Gastrocnemius medialis (tissue), 4 donors: ENCODE data around the gene LINC00237. TPM values are rescaled to one million over a fixed set of nuclear protein-coding genes. Genes with fewer than 3 reads are reported as not detected.

Source experiments
- ATAC-seq, 2 donors: fragments of 150-250 bp; one replicate each; pipeline ENCODE4 v1.9.1; 2016
- DNase-seq, 2 donors: peaks; one replicate each; pipeline ENCODE4 v3.0.0-alpha.2; 2019
- H3K27ac ChIP-seq, 4 donors: fragments of 200-600 bp; sonication (generic); 1 replicate in 1 of 4; 2 replicates in 3 of 4; pipeline ENCODE4 v1.5.1; 2016 to 2018; ENCODE audit warnings: mild to moderate bottlenecking in 2 of 4, moderate library complexity in 1 of 4
- H3K27me3 ChIP-seq, 3 donors: fragments of 200-600 bp; sonication (generic) in 2 of 3; 1 replicate in 1 of 3; 2 replicates in 2 of 3; pipeline versions ENCODE4 v1.5.1 to v1.6.0; 2016 to 2019; ENCODE audit warnings: mild to moderate bottlenecking in 1 of 3, moderate library complexity in 1 of 3
- H3K36me3 ChIP-seq, 2 donors: fragments of 200-600 bp; sonication (generic) in 1 of 2; one replicate each; pipeline ENCODE4 v1.5.1; 2017 to 2018
- H3K4me1 ChIP-seq, 2 donors: fragments of 200-600 bp; sonication (generic) in 1 of 2; one replicate each; pipeline ENCODE4 v1.5.1; 2016 to 2017; ENCODE audit warnings: mild to moderate bottlenecking in 2 of 2
- H3K4me3 ChIP-seq, 4 donors: fragments of 200-600 bp; sonication (generic) in 3 of 4; 1 replicate in 1 of 4; 2 replicates in 3 of 4; pipeline ENCODE4 v1.5.1; 2016 to 2019; ENCODE audit warnings: mild to moderate bottlenecking in 2 of 4
- H3K9me3 ChIP-seq, 3 donors: fragments of 200-600 bp; sonication (generic) in 2 of 3; 1 replicate in 1 of 3; 2 replicates in 2 of 3; pipeline ENCODE4 v1.5.1; 2016 to 2019
- CTCF ChIP-seq, 5 experiments: fragments of 450-650 bp in 3 of 5; fragments of 200-600 bp in 2 of 5; sonication (generic) in 2 of 5; IDR thresholded peaks in 4 of 5; conservative IDR thresholded peaks in 1 of 5; 1 replicate in 4 of 5; 2 replicates in 1 of 5; pipeline ENCODE4 v1.5.1; 2016 to 2019; ENCODE audit warnings: antibody characterized with exemption in 5 of 5, mild to moderate bottlenecking in 3 of 5, moderate library complexity in 3 of 5
- POLR2A ChIP-seq, 2 donors: fragments of 450-650 bp; IDR thresholded peaks; one replicate each; pipeline ENCODE4 v1.6.1; 2017; ENCODE audit warnings: antibody characterized with exemption in 2 of 2, mild to moderate bottlenecking in 2 of 2, moderate library complexity in 2 of 2
- in situ Hi-C, 4 donors: fragments of 200-750 bp; cut with MboI; loops; one replicate each; pipeline versions ENCODE4 v1.15.0 to v1.8.0; 2017; ENCODE audit warnings: low sequenced_read_pairs in 4 of 4
- intact Hi-C: fragments of 100-400 bp; cut with DNase I; formaldehyde crosslinking; loops from one replicate; pipeline ENCODE4 v1.15.1; 2023; ENCODE audit warnings: low total_unique reads
- total RNA-seq, 4 donors: library from RNA; depleted of rRNA; stranded (reverse); fragments of >200 nt; gene quantifications; one replicate each; pipeline versions ENCODE4 v1.1.0 to v1.2.3, GENCODE V29; 2016

LINC00237 gene
- total RNA-seq, 4 donors from 2014 or later = not detected

GRCh38 chr20:21149344-21149743, 43.2 kb upstream of the LINC00237 start:
- H3K27ac ChIP-seq = no peak overlapping the region

GRCh38 chr20:21147593-21147992, 41.4 kb upstream of the LINC00237 start:
- Histone ChIP-seq H3K27ac (no peak overlapping the region), H3K4me1 (peaks cover 0 to 7% of the 10 kb centered on the region in 2 donors), H3K27me3 (no peaks in the 10 kb centered on the region), H3K36me3 (peaks cover 0 to 18% of the 10 kb centered on the region in 2 donors), H3K4me3 (no peak overlapping the region), H3K9me3 (no peaks in the 10 kb centered on the region)
- no peak for DNase-seq
- ATAC-seq = no peak
- intact Hi-C loops (no loop called here), in situ Hi-C loops (loop anchor here in 1 of 4 donors (25.0 kb wide), 1 partner anchor 435 kb away; the partner anchor contains the start of gene RALGAPA2)
- TF ChIP-seq POLR2A (IDR thresholded peaks at IDR 0.05) = no peak
- no peak for TF ChIP-seq CTCF (IDR thresholded peaks at IDR 0.05 in 4 of 5, conservative IDR thresholded peaks at IDR 0.05 in 1 of 5)

More at GRCh38 chr20:21149344-21149743, 43.2 kb upstream of the LINC00237 start:
- TF ChIP-seq POLR2A (IDR thresholded peaks at IDR 0.05) (no peak), CTCF (IDR thresholded peaks at IDR 0.05 in 4 of 5, conservative IDR thresholded peaks at IDR 0.05 in 1 of 5) (no peak)
- no peak overlapping the region for H3K4me3 ChIP-seq
- H3K9me3 ChIP-seq = no peaks in the 10 kb centered on the region
- ATAC-seq = no peak
- intact Hi-C loops (no loop called here), in situ Hi-C loops (loop anchor here in 1 of 4 donors (25.0 kb wide), 1 partner anchor 437 kb away; the partner anchor contains the start of gene RALGAPA2)
- H3K36me3 ChIP-seq = peaks cover 0 to 18% of the 10 kb centered on the region in 2 donors
- H3K27me3 ChIP-seq = no peaks in the 10 kb centered on the region
- DNase-seq = no peak
- peaks cover 0 to 9% of the 10 kb centered on the region in 2 donors for H3K4me1 ChIP-seq

- DNase-seq (no peak), ATAC-seq (no peak)
- peaks cover 0 to 25% of the 10 kb centered on the region in 2 donors for H3K36me3 ChIP-seq
These were observed 40.1 kb upstream of the LINC00237 start for GRCh38 chr20:21146215-21146614.

GRCh38 chr20:21145424-21145823, 39.3 kb upstream of the LINC00237 start:
- Histone ChIP-seq H3K4me1 (no peaks in the 10 kb centered on the region), H3K4me3 (no peak overlapping the region), H3K9me3 (no peaks in the 10 kb centered on the region), H3K27me3 (no peaks in the 10 kb centered on the region), H3K27ac (no peak overlapping the region), H3K36me3 (peaks cover 0 to 27% of the 10 kb centered on the region in 2 donors)
- ATAC-seq (no peak), DNase-seq (no peak)
- in situ Hi-C loops = loop anchor here in 1 of 4 donors (25.0 kb wide), 1 partner anchor 433 kb away; the partner anchor contains the start of gene RALGAPA2
- intact Hi-C loops = no loop called here
- TF ChIP-seq CTCF (IDR thresholded peaks at IDR 0.05 in 4 of 5, conservative IDR thresholded peaks at IDR 0.05 in 1 of 5) = no peak
- TF ChIP-seq POLR2A (IDR thresholded peaks at IDR 0.05) = no peak

More at GRCh38 chr20:21146215-21146614, 40.1 kb upstream of the LINC00237 start:
- Histone ChIP-seq H3K9me3 (no peaks in the 10 kb centered on the region), H3K4me3 (no peak overlapping the region), H3K4me1 (no peaks in the 10 kb centered on the region), H3K27ac (no peak overlapping the region), H3K27me3 (no peaks in the 10 kb centered on the region)
- TF ChIP-seq CTCF (IDR thresholded peaks at IDR 0.05 in 4 of 5, conservative IDR thresholded peaks at IDR 0.05 in 1 of 5) (no peak), POLR2A (IDR thresholded peaks at IDR 0.05) (no peak)
- intact Hi-C loops (no loop called here), in situ Hi-C loops (loop anchor here in 1 of 4 donors (25.0 kb wide), 1 partner anchor 434 kb away; the partner anchor contains the start of gene RALGAPA2)
